ENCODE measurements around the gene ARL17B. TPM values are rescaled to one million over a fixed set of nuclear protein-coding genes. Genes with fewer than 3 reads are reported as not detected.
"Not testable (repeated sequence)": the region's sequence is repeated elsewhere in the genome, so short reads cannot be mapped to it uniquely, and the experiment has no call there.

The ARL17B gene
- total RNA-seq, 6 experiments from 2014 or later: 9.9 to 14.3 (median 12.1) TPM

DNA sequence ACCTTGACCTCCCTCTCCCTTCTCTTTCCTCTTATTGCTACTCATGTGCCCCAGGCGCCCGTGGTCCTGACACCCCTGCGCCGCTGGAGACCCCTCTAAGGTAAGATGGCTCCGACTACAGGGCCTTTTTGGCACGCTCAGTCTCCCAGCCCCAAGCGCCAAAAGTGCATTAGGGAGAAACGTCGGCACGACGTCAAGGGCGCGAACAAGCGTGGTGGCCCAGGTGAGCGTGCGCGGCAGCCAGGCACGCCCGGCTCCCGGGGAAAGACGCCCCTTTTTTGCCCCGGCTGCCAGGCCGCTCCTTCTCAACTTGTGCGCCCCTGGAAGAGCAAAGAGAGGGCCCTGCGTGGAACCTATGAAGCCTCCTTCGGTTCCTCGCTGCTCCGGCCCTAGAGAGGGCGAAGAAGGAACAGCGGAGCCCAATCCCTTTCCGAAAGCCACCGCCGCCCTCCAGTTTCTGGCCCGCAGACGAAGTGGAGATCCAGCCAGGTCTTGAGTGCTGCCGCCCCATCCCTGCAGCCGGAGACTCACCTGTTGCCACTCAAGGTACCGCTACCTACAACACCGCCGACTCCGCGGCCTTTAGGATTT is 326 bp downstream of the ARL17B start:
- H3K9me3 Mint-ChIP-seq; H3K4me3 Mint-ChIP-seq; H3K27ac Mint-ChIP-seq; DNase-seq; H3K36me3 Mint-ChIP-seq (ENCODE audit: low read depth); H3K27me3 Mint-ChIP-seq (ENCODE audit: insufficient read depth); H3K4me1 Mint-ChIP-seq (ENCODE audit: low read depth): not testable (repeated sequence)

DNA sequence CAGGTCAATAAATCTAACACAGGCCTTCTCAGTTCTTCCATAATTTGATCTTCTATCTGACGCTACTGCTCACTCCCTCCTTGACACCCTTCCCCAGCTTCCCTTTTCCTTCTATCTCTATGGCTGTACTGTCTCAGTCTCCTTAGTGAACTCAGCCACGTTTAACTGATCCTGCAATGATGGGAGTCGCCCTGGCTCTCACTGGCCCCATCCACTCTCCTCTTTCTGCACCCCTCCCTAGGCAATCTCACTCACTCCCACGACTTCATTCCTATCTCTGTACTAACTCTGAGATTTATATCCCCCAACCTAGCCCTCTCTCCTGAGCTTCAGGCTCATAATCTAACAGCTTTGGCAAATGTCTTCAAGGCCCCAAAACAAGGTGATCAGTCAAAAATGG is 7.7 kb downstream of the ARL17B start:
- H3K4me3 Mint-ChIP-seq, H3K27ac Mint-ChIP-seq, DNase-seq: not testable (repeated sequence)

DNA sequence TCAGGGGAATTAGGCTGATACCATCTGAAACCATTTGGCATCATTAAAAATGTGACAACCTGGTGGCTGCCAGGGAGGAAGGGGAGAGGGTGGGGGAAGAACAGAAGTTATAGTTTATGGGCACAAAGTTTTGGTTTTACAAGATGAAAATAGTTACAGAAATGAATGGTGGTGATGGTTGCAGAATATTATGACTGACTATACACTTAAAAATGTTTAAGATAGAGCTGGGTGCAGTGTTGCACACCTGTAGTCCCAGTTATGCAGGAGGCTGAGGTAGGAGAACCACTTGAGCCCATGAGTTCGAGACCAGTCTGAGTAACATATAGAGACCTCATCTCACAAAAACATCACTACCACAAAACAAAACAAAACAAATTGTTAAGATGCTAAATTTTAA is 12.5 kb downstream of the ARL17B start:
- H3K9me3 Mint-ChIP-seq: not testable (repeated sequence)

More for the DNA sequence above, 7.7 kb downstream of the ARL17B start:
- H3K27me3 Mint-ChIP-seq (ENCODE audit: insufficient read depth); H3K9me3 Mint-ChIP-seq; H3K36me3 Mint-ChIP-seq (ENCODE audit: low read depth); H3K4me1 Mint-ChIP-seq (ENCODE audit: low read depth): not testable (repeated sequence)

DNA sequence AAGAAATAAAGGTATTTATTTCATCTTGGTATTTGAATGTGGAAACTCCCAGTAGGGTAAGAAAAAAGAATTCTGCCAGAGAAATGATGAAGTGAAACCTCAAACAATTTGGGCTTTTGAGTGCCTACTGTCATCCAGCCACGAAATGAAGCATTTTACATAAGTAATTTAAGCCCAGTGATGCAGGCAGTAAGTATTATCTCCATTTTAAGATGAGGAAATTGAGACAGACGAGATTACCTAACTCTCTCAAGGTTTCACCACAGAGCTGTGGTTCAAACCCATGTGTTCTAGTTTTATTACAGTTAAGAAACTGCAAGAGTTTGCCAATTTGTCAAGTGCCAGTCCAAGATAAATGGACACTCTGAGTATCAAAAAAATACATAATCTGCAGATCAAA is 13.2 kb downstream of the ARL17B start:
- not testable (repeated sequence) for DNase-seq; H3K27ac Mint-ChIP-seq; H3K36me3 Mint-ChIP-seq (ENCODE audit: low read depth); H3K4me1 Mint-ChIP-seq (ENCODE audit: low read depth); H3K4me3 Mint-ChIP-seq; H3K9me3 Mint-ChIP-seq; H3K27me3 Mint-ChIP-seq (ENCODE audit: insufficient read depth)

More for the DNA sequence above, 12.5 kb downstream of the ARL17B start:
- not testable (repeated sequence) for H3K36me3 Mint-ChIP-seq (ENCODE audit: low read depth); H3K4me1 Mint-ChIP-seq (ENCODE audit: low read depth); DNase-seq; H3K27me3 Mint-ChIP-seq (ENCODE audit: insufficient read depth); H3K27ac Mint-ChIP-seq; H3K4me3 Mint-ChIP-seq

DNA sequence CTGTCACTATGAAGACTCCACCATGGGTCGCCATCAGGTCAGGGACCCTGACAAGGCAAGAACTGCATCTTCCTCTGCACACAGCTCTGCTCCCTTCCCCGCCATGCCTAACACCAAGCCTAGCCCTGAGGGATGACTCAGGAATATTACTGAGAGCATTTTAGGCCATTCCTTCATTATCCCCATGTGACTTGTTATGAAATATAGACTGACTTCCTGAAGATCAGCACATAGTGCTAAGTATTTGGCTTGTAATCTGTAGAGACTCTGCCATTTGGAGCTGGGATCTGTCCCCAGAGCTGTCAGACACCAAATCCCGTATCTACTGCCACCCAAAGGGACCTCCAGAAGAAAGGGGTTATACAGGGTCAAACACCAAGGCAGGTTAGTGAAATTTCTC is 19.4 kb downstream of the ARL17B start:
- DNase-seq; H3K4me3 Mint-ChIP-seq; H3K27me3 Mint-ChIP-seq (ENCODE audit: insufficient read depth); H3K4me1 Mint-ChIP-seq (ENCODE audit: low read depth); H3K36me3 Mint-ChIP-seq (ENCODE audit: low read depth); H3K9me3 Mint-ChIP-seq; H3K27ac Mint-ChIP-seq: not testable (repeated sequence)

DNA sequence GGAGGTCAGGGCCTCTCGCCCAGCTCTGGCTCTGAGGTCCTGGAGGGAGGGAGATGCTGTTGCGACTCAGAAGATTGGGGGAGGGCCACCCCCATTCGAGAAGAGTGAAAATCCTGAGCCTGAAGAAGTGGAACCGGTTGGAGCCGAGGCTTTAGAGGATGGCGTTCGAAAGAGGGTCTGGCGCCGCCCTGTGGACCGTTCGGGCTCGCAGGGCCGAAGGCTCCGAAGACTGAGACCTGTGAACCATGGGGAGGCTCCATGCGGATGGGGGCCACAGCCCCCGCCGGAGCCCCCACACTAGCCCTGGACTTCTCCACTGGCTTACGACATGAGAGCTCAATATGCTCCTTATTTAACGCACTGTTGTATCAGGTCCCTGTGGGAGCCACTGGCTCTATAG is 20.3 kb downstream of the ARL17B start:
- not testable (repeated sequence) for H3K4me3 Mint-ChIP-seq; H3K27ac Mint-ChIP-seq; H3K36me3 Mint-ChIP-seq (ENCODE audit: low read depth); DNase-seq; H3K9me3 Mint-ChIP-seq; H3K4me1 Mint-ChIP-seq (ENCODE audit: low read depth); H3K27me3 Mint-ChIP-seq (ENCODE audit: insufficient read depth)

DNA sequence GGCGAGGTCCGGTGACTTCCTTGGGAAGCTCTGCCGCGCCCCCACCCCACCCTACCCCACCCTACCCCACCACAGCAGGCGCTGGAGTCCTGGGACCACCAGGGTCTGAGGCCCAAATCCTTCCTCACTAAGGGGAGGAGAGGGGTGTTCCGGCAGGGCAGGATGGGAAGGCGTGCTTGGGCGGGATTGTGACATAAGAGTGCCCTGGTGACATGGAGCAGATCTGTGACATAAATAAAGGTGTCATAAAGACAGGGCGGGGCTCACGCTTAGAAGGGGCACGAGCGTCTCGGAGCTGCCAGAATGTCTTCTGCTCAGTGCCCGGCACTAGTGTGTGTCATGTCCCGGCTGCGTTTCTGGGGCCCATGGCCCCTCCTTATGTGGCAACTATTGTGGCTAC is 66.7 kb downstream of the ARL17B start, which contains the start of gene LRRC37A:
Gene LRRC37A, plus strand, starts transcription at position 301 of the 400 bp plus-strand sequence. Its CDS starts 3 bp downstream, at position 304.
- DNase-seq; H3K27me3 Mint-ChIP-seq (ENCODE audit: insufficient read depth); H3K4me1 Mint-ChIP-seq (ENCODE audit: low read depth); H3K27ac Mint-ChIP-seq; H3K9me3 Mint-ChIP-seq; H3K36me3 Mint-ChIP-seq (ENCODE audit: low read depth); H3K4me3 Mint-ChIP-seq: not testable (repeated sequence)

DNA sequence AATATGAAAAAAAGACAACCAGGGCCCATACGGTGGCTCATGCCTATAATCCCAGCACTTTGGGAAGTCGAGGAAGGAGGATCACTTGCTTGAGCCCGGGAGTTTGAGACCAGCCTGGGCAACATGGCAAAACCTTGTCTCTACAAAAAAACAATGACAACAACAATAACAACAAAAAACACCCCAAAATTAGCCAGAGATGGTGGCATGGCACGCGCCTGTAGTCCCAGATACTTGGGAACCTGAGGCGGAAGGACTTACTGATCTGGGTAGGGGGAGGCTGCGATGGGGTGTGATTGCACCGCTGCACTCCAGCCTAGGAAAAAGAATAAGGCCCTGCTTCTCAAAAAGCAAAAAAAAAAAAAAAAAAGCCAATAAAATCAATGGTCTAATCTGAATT is 69.9 kb downstream of the ARL17B start:
- not testable (repeated sequence) for H3K36me3 Mint-ChIP-seq (ENCODE audit: low read depth); H3K4me3 Mint-ChIP-seq; DNase-seq; H3K27me3 Mint-ChIP-seq (ENCODE audit: insufficient read depth); H3K9me3 Mint-ChIP-seq; H3K27ac Mint-ChIP-seq; H3K4me1 Mint-ChIP-seq (ENCODE audit: low read depth)

DNA sequence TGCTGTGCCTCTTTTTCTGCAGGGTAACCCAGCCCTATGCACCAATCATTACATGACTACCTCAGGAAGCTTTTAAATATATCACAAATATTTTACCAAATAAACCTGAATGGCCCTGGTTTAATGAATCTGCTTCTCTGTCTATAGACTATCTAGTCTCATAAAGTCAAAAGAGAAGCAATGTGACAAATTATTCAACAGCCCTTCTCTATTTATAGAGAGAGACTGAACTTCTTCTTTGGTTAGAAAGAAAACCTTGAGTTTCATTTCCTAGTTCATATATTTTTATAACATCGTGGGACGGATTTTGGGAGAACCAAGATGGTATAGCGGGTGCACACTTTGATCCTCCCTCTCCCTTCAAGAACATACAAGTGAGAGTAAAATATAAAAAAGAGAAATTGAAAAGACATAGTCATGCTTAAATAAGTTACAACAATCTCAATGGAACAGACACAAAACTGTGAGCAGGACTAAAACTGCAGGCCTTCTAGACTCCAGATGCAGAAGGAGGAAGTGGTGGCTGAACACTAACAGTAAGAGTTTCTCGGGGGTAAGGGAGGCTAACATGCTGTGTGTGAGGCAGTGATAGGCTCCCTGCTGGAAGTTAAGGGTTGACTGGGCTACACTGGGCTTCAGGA is 70.5 kb downstream of the ARL17B start:
- H3K36me3 Mint-ChIP-seq (ENCODE audit: low read depth); H3K27ac Mint-ChIP-seq; H3K27me3 Mint-ChIP-seq (ENCODE audit: insufficient read depth); DNase-seq; H3K4me3 Mint-ChIP-seq; H3K9me3 Mint-ChIP-seq: not testable (repeated sequence)
- H3K4me1 Mint-ChIP-seq (ENCODE audit: low read depth): peaks cover 11% of the 10 kb centered on the region

DNA sequence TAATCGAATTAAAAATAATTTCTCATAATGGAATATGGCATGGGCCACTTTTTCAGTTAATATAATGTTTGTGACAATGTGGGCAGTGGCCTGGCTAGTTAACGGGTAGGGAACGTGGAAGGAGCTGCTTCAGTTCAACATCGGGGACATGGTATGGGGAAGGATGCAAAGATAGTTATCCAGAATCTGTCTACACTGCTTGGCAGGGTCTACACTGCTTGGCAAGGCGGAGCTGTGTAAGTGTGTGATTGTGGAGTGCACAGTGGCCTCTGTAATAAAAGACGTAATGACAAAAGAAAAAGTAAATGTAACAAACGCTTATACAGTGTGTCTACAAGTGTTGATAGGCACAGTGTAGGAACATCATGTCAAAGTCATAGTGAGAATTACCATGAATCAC is 74.0 kb downstream of the ARL17B start:
- not testable (repeated sequence) for H3K27me3 Mint-ChIP-seq (ENCODE audit: insufficient read depth); H3K4me3 Mint-ChIP-seq; DNase-seq; H3K27ac Mint-ChIP-seq; H3K36me3 Mint-ChIP-seq (ENCODE audit: low read depth); H3K9me3 Mint-ChIP-seq
- peaks cover 37% of the 10 kb centered on the region for H3K4me1 Mint-ChIP-seq (ENCODE audit: low read depth)

DNA sequence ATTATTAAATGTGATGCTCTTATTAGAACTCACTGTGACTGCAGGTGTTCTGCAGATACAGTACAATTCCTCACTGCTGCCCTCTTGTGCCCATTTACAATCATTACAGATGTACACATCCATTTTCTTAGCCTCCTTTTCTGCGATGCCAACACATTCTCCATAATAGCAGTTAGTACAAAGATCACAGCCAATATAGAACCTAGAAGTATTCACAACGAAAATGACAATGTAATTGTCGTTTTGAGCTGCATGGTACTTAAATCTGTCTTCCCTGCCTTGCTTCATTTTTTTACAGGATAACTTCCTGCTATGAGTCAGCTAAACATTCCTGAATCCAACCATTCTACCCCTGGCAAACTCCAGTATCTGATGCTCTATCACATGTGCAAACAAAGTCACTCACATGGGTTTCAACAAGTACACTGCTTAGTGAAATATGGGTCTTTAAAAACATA is 74.8 kb downstream of the ARL17B start:
- H3K9me3 Mint-ChIP-seq; H3K27me3 Mint-ChIP-seq (ENCODE audit: insufficient read depth); H3K36me3 Mint-ChIP-seq (ENCODE audit: low read depth): not testable (repeated sequence)
- Mint-ChIP-seq H3K27ac (peak overlapping the region; percentile 36), H3K4me1 (ENCODE audit: low read depth) (peaks cover 37% of the 10 kb centered on the region), H3K4me3 (peak overlapping the region; percentile 62)
- peak; percentile 47 for DNase-seq
- TF ChIP-seq, protein P1, sequence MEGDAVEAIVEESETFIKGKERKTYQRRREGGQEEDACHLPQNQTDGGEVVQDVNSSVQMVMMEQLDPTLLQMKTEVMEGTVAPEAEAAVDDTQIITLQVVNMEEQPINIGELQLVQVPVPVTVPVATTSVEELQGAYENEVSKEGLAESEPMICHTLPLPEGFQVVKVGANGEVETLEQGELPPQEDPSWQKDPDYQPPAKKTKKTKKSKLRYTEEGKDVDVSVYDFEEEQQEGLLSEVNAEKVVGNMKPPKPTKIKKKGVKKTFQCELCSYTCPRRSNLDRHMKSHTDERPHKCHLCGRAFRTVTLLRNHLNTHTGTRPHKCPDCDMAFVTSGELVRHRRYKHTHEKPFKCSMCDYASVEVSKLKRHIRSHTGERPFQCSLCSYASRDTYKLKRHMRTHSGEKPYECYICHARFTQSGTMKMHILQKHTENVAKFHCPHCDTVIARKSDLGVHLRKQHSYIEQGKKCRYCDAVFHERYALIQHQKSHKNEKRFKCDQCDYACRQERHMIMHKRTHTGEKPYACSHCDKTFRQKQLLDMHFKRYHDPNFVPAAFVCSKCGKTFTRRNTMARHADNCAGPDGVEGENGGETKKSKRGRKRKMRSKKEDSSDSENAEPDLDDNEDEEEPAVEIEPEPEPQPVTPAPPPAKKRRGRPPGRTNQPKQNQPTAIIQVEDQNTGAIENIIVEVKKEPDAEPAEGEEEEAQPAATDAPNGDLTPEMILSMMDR (IDR thresholded peaks at IDR 0.05): peak; percentile 90

DNA sequence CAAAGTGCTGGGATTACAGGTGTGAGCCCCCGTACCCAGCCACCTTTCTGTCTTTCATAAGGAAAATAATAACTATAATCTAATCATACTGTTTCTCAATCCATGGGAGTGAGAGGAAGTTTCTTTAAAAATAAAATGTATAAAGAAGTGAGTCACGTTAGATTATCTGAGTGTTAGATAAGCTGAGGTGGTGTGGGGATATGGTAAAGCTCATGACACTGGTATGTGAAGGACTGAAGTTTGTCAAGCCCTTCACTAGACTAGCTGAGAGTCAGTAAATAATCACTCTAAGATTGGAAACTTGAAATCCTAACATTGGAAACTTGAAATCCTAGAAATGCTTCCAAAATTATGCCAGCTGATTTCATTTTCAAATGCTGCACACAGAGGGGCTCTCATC is 76.1 kb downstream of the ARL17B start:
- H3K27me3 Mint-ChIP-seq (ENCODE audit: insufficient read depth); H3K4me3 Mint-ChIP-seq; H3K27ac Mint-ChIP-seq; H3K36me3 Mint-ChIP-seq (ENCODE audit: low read depth); DNase-seq; H3K9me3 Mint-ChIP-seq: not testable (repeated sequence)
- peaks cover 37% of the 10 kb centered on the region for H3K4me1 Mint-ChIP-seq (ENCODE audit: low read depth)

DNA sequence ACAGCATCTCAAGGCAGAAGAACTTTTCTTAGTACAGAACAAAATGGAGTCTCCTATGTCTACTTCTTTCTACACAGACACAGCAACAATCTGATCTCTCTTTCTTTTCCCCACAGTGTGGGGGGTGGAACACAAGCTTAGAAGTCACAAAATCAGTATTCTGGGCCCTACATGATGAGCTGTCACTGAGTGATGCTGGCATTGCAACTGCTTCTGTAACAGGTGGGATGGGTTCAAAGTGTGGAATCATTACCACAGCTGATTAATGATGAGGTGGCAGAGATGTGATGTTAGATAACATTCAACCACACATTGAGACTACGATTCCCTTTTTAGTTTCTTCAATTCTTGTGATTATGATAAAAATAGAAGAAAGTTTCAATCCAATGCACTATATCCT is 77.1 kb downstream of the ARL17B start:
- not testable (repeated sequence) for H3K4me3 Mint-ChIP-seq; H3K9me3 Mint-ChIP-seq; H3K27ac Mint-ChIP-seq; H3K36me3 Mint-ChIP-seq (ENCODE audit: low read depth); DNase-seq; H3K27me3 Mint-ChIP-seq (ENCODE audit: insufficient read depth)
- peaks cover 45% of the 10 kb centered on the region for H3K4me1 Mint-ChIP-seq (ENCODE audit: low read depth)
